Activated T-helper 1 cell treated with Interleukin-2 at 50 U/mL for 16 hours (primary cell): ENCODE results near the gene LBR.

Experiments used
- DNase-seq: peaks from one replicate; pipeline ENCODE4 v3.0.0-alpha.2; 2020; ENCODE audit warnings: low read depth

Gene LBR

DNA sequence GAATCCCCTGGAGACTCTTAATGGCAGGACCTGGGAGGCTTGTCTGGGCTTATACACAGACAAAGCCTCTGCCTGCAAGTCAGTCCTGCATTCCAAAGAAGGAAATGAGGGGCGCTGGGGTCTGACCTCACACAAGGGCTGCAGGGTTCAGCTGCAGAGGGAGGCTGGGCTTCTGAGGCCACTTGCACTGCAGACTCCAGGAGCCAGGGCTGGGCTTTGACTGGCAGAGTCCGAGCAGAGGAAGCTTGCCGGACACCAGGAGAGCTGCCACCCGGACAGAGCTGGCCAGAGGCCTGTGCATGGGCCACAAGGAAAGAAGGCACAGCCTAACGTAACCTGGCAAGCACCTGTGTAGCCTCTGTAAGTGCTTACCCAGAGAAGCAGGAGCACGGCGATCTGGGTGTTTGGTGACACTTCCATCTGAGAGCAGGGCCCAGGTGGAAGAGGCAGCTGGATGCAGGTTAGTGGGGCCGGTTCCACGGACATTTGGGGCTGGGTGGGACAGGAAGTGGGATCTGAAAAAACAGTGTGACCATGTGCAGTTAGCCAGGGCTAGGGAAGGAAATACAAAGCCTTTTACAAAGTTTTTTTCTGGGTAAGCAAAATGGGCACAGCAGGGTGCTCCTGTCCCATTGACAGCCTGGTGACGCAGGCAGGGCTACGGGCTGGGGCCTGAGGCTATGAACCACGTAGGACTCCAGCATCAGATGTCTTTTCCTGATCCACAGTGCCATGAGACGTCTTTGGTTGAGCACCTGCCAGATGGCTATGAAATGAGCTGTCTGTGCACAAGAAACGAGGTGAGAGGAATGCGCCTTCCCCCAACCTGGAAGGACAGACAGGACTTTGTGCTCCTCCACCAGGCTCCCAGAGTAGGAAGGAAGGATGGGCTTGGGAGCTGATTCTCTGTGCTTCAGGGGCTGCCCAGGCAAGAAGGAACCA lies 37.3 kb upstream of the LBR start:
- no peak for DNase-seq

DNA sequence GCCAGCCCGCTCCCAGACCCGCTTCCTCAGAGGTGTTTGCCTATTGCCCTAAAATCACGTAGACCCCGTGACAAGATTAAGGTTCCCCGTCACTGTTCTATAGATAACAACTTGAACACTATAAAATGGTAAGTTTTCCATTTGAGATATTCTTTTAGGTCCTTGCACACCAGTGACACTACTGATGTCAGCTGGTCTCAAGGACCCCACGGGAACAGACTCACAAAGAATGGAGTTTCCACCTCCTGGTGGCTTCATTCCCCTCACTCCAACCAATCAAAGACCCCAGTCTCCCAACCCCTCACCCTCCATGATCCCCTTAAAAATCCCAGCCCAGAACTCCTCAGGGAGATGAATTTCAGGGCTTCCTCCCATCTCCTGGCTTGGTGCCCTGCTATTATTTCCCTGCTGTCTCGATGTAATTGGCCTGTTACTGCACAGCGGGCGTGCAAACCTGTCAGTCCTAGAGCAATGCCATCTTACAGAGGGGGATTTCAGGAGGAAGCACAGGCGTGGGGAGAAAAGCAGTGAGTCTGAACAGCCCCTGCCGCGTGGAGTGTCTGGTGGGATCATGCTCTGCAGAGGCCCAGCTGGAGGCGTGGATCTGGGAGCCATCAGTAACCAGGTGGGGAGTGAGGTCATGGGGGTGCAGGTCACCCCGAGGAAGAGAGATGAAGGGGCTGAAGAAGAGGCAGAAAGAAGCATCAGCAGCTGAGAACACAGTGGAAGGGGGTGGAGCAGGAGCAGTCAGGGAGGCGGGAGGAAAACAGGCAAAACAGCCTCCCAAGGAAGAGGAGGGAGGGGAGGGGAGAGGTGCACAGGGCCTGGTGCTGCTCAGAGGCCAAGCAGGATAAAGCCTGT lies 35.1 kb upstream of the LBR start:
- no peak for DNase-seq

DNA sequence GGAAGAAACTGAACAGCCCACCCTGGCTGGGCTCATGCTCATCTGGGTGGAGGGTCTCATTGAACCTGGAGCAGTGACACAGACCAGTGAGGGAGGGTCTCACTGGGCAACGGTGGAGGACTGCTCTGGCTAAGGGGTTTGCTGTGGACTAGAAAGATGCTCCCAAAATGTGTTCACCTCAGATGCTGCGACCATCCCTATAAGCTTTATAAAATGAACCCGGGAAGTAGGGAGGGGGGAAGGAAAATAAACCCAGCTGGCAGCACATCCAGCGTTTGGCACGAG lies 34.5 kb upstream of the LBR start:
- no peak for DNase-seq

DNA sequence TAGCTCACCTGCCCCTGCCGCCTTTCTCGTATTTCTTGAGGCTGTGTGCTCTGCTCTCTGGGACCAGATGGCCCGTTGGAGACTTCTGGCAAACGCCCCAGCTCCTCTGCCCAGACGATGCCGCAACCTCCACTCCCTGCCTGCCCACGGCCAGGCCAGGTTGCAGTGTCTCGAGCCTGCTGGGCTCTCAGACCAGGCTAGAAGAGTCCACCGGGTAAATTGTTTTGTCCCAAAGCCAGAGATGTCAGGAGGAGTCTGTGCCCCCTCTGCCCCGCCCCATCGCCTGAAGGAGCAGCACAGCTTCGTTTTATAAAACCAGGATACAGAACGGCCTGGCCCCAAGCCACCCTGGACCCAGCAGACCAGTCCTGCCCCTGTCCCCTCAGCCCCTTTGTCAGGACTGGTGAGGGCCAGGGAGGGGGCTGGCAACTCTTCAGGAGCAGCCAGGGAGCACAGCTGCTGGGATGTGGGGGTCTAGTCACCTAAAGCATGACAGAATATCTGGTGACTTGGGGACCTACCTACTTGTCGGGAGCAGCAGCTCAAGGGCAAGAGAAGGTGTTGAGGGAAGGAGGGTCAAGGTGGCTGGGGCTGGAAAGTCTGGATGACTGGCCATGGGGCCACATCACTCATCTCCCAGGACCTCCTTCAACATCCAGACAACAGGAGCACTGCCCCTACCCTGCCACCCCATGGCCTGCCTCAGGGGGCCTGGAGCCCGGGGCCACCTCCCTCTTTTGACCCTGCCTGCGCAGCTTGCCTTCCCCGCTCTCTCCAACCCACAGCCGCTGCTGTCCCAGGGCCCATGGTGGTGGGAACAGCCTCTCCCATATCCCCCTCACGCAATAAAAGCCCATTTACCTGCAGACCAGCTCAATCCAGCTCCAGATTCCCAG lies 33.9 kb upstream of the LBR start:
- DNase-seq, result no peak

DNA sequence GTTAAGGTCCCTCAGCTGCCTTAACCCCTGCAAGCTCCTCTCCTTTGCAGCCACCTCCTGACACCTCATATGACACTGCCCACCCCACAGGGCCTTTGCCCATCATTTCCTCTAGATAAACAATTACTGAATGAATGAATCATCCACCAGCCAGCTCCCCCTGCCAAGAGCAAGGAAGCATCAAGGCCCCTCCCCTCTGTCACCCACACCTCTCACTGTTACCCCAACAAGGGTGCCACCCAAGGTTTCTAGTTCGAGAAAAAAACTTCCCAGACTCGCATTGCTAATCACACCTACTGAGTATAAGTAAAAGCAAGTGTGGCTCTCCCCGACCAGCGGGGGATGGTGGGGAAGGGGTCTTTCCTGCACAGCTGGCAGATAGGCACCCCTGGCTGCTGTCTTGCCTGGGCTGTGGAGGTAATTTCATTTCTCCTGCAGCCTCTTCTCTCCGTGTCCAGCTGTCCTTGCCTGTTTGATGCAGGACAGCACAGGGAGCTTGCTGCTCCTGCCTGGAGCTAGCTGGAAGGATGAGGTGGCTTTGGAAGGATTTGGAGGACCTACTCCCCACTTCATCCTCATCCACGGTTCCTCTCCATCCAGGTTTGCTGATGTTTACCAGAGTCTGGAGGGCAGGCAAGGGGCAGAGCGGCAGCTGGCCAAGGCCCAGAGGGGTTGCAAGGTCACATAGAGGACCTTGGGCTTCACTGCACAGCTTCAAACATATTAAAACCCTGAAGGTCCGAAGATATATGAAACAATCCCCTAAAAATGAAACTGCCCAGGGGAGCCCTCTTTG lies 33.1 kb upstream of the LBR start:
- DNase-seq, result no peak

DNA sequence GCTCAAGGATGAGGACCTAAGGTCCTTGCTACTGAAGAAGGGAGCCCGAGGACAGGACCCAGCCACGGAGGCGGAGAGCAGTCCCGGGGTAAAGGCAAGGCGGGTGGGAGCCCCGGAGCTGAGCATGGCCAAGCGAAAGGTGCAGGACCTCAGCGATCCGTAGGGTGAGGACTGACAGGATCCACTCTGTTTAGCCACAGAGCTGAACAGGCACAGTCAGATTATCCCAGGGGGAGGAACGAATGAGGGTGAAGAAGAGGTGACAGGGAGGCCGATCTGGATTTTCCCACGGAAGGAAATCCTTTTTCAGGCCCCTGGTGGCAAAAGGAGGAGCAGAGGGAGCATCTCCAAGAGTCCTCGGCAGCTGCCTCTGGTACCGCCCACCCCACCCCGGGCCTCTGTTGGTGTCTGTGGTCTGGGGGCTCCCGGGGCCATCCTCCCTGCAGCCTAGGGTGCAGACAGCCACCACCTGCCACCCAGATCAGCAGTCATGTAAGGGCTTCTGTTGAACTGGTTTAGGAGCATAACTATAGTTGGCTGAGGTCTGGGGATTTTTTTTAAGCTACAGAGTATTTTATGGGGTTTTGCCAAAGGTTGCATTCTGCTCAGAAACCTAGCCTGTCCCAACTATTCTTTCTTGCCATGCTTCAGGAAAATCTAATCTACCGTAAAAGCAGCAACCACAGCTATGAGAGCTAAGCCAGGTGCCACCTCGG lies 32.3 kb upstream of the LBR start:
- no peak for DNase-seq

DNA sequence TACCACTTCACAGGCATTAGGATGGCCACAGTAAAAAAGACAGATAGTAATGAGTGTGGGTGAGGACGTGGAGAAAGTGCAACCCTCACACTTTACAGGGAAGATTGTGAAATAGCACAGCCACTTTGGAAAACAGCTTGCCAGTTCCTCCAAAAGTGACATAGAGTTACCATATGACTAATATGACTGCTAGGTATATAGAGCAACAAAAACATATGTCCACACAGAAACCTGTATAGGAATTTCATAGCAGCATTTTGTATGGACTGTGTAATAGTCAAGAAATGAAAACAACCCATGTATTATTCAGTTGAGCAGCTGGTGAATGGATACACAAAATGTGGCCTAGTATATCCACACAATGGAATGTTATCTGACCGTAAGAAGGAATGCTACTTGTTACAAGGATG lies 30.4 kb upstream of the LBR start:
- no peak for DNase-seq

DNA sequence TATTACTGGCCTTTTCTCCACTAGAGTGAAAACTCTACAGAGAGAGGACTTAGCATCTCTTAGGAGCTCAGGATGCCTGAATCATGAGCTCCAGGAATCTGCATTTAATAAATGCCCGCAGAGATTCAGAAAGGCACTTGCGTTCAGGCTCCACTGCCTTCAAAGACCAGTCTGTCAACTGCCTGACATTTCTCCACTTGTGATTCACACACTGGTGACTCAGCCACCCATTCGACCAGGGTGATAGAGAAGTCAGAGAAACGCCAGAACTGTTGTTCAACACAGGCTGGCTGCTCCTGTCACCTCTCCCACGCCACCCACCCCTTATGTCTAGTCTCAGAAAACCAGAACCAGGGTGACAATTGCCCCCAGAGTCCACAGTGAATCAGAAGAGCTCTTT lies 26.9 kb upstream of the LBR start:
- DNase-seq, result no peak

DNA sequence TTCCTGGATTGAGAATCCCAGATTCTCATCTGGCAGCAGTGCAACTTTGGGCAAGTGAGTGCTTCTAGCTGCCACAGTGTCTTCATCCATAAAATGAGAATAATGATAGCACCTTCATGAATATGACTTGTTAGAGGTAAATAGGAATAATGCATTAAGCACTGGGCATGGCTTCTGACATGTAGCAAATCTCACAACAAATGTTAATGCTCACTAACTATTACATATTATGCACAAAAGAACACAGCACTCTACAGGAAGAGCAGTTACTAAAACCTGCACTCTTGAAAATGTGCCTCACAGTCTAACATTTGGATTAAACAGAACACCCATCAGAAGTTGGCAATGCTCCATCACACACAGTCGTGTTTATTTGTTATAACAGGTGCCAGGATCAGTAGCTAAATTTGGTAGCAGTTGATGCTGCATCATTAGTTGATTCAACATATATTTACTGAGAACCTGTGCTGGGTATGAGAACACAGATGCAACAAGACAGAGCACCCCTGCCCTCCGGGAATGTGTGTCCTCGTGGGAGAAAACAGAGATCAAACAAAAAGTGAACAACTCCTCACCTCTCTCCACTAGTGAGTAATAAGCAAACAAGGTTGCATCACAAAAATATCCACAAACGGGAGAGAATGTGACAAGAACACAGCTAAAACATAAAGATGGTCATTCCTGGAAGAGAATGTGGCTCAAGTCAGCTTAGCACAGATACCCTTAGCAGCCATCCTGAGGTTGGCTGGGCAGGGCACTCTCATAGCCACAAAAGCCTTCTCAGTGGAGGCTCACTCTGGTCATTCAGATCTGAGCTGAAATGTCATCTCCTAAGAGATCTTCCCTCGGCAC lies 26.2 kb upstream of the LBR start:
- DNase-seq, result no peak

DNA sequence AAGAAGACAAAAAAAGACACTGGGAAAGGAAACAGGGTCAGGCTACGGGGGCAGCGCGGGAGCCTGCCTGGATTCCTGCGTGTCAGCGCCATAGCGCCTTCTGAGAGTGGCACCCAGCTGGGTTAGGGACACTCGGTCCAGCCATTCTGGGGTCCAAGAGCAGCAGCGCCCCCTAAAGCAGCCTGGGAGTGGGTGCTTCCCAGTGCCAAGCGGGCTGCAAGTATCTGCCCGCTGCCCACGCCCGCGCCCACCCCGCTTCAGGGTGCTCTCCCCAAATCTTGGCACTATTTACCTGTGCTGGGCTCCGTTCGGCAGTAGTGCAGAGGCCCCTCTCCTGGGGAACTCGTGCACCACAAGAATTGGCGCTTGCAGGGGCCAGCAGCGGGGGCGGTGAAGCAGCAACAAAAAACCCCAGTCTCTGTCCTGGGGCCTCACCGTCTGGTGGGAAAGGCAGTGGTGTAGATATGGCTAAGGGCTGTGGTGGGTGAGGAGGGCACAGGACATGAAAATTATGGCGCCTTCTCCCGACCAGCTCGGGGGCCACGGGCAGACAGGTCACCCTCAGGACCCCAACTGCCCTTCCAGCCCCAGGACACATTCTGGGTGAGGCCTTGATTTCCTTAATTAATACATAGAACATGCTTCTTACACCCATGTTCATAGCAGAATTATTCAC lies 24.1 kb upstream of the LBR start:
- no peak for DNase-seq

DNA sequence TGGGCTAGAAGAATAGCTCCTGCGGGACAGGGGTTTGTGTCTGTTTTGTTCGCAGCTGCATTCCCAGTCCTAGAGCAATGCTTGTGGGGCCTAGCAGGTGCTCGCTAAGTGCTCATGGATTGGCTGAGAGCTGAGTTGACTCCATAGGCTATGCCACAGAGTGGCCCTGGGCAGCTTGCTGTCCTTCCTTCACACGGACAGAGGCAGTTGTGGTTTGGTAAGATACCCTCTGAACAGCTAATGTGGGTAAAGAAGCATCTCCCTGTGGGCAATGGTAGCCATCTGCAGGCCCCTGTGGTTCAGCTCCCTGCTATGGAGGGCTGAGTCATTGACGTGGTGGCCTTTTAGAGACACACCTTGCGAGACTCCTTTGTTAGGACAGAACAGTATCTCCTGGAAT lies 23.5 kb upstream of the LBR start:
- DNase-seq, result no peak

DNA sequence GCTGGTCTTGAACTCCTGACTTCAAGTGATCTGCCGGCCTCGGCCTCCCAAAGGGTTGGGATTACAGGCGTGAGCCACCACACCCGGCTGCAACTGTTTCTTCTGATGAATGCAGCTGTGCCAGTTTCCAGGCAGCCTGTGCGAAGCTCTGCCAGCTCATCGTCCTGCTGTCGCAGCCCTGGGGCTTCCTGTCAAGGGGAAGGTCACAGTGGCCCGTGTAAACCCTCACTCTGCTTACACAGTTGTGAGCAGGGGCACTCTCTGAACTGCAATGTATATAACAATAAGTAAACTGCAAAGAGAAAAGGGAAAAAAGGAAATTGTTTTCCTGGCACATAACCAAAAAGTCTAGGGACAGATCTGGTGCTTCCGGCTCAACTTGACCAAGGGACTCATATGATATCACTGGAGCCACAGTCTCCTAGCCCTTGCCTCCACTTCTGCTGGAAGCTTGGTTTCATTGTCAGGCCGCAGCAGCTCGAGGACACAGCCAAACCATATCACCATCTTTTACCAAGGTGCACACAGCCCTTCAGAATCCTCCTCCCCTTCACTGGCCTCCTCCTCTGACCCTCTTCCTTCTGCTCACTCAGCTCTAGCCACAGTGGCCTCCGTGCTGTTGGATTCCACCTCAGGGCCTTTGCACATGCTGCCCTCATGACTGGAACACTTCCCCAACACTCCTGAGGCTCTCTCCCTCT lies 22.8 kb upstream of the LBR start:
- DNase-seq, result no peak

DNA sequence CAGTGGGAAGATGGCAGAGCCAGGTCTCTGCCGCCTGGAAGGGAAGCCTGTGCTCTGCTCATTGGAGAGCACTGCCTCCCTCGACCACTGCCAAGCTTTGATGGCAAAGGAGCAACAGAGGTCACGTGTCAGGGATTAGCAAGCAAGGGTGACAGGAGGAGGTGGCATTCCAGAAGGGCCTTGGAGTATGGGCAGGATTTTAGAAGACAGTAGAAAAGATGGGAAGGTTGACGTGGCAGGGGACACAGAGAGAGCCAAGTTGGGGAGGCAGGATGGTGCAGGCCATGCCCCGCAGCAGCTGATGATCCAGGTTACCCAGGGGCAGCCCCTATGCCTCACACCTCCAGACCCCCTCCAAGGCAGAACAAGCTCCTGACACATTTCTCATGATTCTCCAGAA lies 21.9 kb upstream of the LBR start:
- DNase-seq, result no peak

DNA sequence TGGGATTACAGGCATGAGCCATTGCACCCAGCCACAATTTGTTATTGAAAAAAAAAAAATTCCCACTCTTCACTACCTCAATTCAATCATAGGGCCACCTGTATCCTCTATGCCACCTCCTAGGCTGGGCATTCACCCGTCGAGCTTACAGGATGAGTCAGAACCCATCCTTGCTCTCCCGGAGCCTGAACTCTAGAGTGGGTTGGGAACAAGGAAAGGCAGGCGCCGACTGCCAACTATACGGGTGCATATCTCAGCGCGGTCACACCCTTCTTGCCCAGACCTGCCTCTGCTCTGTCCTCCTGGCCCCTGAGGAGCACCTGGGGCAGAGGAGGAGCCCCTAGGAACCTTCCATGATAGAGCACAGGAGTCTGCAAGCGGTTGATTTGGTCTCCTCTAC lies 21.4 kb upstream of the LBR start:
- DNase-seq, result no peak

DNA sequence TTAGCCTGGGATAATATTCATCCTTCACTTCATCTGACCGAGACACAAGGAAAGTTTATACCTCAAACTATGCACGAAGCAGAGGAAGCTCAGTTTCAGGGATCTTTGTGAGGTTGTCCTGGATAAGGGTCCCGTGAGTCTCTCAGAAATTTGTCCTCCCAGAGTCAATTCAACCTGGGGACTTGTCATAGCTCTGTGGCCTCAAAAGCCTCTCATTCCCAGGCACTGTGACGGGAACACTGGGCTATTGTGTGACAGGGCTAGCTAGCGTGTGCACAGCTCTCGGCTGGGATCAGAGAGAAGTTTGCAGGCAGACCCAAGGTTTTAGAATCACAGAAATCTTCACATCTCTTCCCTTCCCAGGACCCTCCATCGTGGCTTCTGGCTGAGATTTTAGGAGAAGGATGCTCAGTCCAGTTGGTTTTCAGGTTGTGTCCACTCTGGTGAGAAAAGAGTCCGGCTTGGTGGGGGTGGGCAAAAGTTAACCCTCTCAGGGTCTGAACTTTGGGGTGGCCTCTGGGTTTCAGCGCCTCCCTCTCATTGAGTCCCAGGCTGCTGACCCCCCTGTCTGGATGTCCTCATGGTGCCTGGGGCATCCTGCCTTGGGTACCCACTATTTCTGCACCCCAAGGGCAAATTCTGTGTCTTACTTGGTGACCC lies 20.4 kb upstream of the LBR start:
- DNase-seq, result no peak

DNA sequence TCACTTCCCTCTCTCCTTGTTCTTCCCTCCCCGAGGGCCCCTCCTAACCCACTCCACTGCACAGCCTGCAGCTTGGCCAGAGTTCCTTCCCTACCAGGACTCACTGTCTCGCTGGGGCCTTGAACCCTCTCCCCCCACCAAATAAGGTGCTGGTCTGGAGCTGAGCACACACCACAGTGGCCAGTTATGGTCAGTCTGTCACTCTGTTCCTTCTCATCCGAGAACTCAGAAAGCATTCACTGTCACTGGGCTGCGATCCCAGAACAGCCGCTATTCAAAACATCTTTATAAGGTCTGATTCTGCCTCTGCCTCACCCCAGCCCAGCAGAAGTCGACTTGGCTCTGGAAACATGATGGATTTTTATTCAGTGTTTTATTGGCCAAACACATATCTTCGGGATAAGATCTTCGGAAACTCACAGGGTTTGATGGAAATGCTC lies 19.8 kb upstream of the LBR start:
- no peak for DNase-seq

DNA sequence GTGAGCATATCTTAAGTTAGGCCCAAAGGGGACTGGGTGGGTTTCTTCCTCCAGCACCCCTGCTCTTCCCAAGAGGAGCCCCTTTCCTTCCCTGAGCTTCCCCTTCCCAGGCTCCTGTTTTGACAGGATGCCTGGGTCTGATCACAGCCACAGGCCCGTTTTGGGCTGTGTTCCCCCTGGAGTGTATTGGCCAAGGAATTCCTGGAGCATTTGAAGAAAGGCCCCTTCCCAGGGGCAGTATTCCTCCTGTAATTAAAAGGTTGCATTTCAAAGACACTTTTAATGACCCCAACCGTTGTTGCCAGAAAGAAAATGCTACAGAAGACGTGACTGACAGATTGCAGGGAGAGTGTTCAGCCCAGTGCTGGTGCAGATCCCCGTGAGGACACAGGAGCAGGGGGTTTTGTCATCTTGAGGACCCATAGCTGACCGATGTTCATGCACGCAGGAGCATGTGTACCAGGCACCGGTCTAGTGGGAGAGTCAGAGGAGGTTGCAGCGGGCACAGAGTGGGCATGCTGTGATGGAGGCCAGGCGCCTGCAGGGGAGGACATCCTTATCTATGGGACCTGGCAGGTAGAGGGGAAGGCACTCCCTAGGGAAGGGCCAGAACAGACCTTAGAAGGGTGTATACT lies 19.3 kb upstream of the LBR start:
- DNase-seq, result no peak

DNA sequence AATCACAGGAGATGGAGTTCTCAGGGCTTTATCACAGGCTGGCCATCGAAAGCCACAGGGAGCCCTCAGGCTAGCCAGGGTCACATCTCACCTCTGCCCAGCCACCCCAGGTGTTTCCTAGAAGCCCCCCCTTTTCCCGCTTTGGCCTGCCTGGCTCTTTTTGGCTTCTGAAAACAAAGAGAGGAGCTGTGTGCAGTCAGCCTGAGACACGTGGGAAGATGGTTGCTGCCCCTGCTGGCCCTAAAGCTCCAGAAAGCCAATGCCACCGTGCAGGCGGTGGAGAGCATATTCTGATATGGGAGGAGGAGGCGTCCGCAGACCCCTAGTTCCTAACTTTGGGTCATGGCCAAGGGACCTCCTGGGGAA lies 18.7 kb upstream of the LBR start:
- no peak for DNase-seq
